Retinal pigment epithelial cell (primary cell): ENCODE data around the gene GRIK1.

Source experiments
- DNase-seq: peaks from one replicate; pipeline ENCODE4 v3.0.0-alpha.2; 2010; ENCODE audit warnings: low read depth
- H3K4me3 ChIP-seq: 2 replicates; pipeline ENCODE4 v1.5.1; 2011; ENCODE audit warnings: mild to moderate bottlenecking, low read length, control low read depth, moderate library complexity
- TF ChIP-seq, protein P1 (sequence below): conservative IDR thresholded peaks from 2 replicates; pipeline ENCODE4 v1.5.1; 2011; ENCODE audit warnings: low read depth, low read length, control low read depth, inconsistent platforms

GRIK1 gene

DNA sequence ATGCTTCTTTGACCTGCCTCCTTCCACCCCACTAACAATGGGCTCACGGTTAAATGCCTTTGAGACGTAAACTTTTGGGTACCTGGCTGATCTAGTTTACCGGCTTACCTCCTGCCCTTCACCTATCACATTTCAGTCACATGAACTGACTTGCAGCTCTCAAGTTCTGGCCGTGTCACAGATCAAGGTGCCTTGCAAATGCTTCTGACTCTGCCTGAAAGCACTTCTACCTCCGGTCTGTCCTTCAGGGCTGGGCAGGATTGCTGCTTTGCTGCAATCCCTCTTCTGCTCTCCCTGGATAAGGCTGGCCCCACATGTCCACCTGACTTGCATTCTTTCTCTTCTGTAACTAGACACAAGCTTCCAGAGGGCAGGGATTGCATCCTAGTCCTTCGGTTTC, 69.0 kb downstream of the GRIK1 start:
- DNase-seq: no peak
- TF ChIP-seq, protein P1, sequence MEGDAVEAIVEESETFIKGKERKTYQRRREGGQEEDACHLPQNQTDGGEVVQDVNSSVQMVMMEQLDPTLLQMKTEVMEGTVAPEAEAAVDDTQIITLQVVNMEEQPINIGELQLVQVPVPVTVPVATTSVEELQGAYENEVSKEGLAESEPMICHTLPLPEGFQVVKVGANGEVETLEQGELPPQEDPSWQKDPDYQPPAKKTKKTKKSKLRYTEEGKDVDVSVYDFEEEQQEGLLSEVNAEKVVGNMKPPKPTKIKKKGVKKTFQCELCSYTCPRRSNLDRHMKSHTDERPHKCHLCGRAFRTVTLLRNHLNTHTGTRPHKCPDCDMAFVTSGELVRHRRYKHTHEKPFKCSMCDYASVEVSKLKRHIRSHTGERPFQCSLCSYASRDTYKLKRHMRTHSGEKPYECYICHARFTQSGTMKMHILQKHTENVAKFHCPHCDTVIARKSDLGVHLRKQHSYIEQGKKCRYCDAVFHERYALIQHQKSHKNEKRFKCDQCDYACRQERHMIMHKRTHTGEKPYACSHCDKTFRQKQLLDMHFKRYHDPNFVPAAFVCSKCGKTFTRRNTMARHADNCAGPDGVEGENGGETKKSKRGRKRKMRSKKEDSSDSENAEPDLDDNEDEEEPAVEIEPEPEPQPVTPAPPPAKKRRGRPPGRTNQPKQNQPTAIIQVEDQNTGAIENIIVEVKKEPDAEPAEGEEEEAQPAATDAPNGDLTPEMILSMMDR: no peak
- no peak overlapping the region for H3K4me3 ChIP-seq

DNA sequence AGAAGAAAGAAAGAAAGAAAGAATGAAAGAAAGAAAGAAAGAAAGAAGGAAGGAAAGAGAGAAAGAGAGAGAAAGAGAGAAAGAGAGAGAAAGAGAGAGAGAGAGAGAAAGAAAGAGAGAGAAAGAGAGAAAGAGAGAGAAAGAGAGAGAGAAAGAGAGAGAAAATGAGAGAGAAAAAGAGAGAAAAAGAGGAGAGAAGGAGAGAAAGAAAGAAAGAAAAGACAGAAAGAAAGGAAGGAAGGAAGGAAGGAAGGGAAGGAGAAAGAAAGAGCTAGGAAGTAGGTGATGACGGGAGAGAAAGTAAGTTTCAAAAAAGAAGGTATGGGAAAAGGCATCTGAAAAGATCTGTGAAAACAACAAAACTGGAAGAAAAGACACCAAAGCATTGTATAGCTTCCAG, 72.0 kb downstream of the GRIK1 start:
- H3K4me3 ChIP-seq: no peak overlapping the region
- TF ChIP-seq, protein P1: no peak
- DNase-seq: no peak

DNA sequence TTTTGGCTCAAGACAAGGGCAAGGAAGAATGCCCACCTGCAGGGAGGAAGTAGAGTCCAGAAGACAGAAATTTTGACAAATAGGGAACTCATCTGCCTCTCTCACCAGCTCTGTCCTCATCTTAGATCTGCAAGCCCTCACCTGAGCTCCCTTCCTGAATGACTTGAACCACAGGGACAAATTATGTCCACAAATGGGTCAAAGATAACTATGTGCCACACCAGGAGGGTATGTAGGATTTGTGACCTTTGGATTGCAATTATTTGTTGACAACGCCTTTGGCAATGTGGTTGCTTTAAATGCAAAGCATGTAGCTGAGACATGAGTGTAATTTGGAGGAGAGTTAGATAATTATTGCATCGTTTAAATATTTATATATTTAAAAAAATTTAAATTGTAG, 79.5 kb downstream of the GRIK1 start:
- TF ChIP-seq, protein P1: no peak
- no peak for DNase-seq
- no peak overlapping the region for H3K4me3 ChIP-seq

DNA sequence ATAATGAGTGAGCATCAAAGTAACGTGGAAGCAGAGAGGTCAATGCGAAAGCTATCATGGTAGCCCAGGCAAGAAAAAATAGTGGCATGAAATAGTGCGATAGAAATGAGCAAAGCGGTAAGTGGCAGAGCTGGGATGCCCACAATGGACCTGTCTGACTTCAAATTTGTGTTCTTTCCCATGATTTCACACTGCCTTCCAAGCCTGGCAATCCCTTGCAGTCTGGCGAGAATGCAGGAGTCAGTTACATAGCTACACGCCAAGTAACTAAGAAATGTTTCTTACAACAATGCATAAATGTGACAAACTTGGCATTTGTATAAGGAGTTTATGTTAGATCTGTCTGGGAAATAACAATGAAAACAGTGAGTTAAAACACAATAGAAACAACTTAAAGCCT, 82.6 kb downstream of the GRIK1 start:
- no peak overlapping the region for H3K4me3 ChIP-seq
- TF ChIP-seq, protein P1: no peak
- no peak for DNase-seq

DNA sequence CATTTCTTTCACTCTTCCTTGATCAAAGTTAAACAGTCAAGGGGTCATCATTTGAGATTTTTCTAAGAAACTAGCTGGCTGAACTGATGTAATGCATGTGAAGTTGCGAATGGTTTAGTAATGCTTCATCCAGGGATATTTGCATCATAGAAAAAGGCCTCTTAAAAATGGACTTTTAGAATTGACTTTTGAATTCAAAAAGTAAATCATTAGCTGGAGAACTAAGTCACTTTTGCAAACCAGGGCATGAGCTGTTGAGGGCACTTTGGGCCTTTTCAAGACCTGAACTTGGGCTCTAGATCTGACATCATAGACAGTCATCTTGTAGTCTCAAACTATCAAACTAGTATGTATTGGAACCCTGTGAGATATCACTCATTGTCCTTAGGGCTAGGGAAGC, 85.0 kb downstream of the GRIK1 start:
- no peak for DNase-seq
- H3K4me3 ChIP-seq: no peak overlapping the region
- TF ChIP-seq, protein P1: no peak

DNA sequence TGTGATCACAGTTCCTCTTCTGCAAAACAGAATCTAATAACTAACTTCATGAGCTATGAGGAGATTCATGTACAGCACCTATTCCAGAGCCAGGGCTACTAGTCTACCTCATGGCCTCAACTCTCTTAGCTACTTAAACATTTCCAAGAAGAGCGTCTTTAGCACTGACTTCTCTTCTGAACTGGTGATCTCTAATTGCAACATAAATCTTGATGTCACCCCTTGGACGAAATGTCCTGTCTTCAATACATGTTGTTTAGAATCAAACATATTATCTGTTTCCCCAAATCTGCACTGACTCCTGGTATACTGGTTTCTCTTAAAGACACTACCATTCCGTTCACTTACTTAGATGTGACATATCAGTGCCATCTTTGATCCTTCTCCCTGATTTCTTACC, 88.2 kb downstream of the GRIK1 start:
- DNase-seq: no peak
- TF ChIP-seq, protein P1: no peak
- H3K4me3 ChIP-seq: no peak overlapping the region

DNA sequence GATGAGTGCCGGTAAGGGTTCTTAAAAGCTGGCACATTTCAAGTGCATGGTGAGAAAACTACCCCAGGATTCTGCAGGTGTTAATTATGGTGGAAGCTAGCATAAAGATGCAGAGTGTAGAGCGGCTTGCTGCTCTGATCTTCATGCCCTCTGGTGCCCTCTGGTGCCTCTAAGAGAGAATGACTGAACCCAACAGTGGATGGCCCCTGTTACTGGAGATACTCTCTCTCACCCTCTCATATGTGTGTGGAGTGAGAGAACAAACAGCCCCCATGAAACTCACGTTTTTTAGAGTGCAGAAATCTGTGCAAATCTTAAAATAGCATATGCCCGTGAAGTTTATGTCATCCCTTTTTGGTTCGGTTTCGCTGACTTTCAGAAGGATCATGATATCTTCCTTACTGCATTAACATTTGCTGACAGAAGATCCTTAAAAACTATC, 90.0 kb downstream of the GRIK1 start:
- H3K4me3 ChIP-seq: no peak overlapping the region
- TF ChIP-seq, protein P1: peak; percentile 89
- peak; percentile 15 for DNase-seq
